H1 (cell line): ENCODE results near the gene PRPF39. TPM values are rescaled to one million over a fixed set of nuclear protein-coding genes. Genes with fewer than 3 reads are reported as not detected.

Source experiments
- CTCF ChIA-PET: fragments of 300-600 bp; sonication (Branson Sonifier 250); formaldehyde crosslinking; loops from one replicate; lab custom pipeline; 2021; ENCODE audit not compliant: partially characterized antibody; lab: Charles Lee
- POLR2A ChIA-PET: fragments of 300-600 bp; sonication (Branson Sonifier 250); formaldehyde crosslinking; loops from one replicate; lab custom pipeline; 2021; ENCODE audit warnings: inconsistent platforms; ENCODE audit not compliant: partially characterized antibody; lab: Charles Lee
- DNase-seq, 2 experiments: peaks; one replicate each; pipeline versions ENCODE4 v3.0.0 to v3.0.0-alpha.2; 2010 to 2022; ENCODE audit warnings: low spot score in 2 of 2, low read depth in 1 of 2, mixed read lengths in 1 of 2
- FAIRE-seq: peaks from 2 replicates; lab custom pipeline; 2011; peaks lifted over from hg19 to GRCh38; lab: Jason Lieb, UNC
- H2AFZ ChIP-seq: 2 replicates; pipeline ENCODE4 v1.8.1; 2012; ENCODE audit warnings: low read length, inconsistent platforms
- H2AK5ac ChIP-seq: 2 replicates; pipeline ENCODE4 v1.6.1; 2013; ENCODE audit warnings: low read depth, low read length
- H2BK120ac ChIP-seq: replicated peaks from 2 replicates; pipeline ENCODE3; 2013; ENCODE audit warnings: low read depth, low read length, inconsistent platforms
- H2BK12ac ChIP-seq: 2 replicates; pipeline ENCODE4 v1.6.1; 2013; ENCODE audit warnings: low read depth, low read length
- H2BK15ac ChIP-seq: 2 replicates; pipeline ENCODE4 v1.6.1; 2013; ENCODE audit warnings: low read length
- H2BK20ac ChIP-seq: 2 replicates; pipeline ENCODE4 v1.6.1; 2013; ENCODE audit warnings: low read length
- H2BK5ac ChIP-seq: 2 replicates; pipeline ENCODE4 v1.6.1; 2013; ENCODE audit warnings: low read depth, low read length
- H3K14ac ChIP-seq: 2 replicates; pipeline ENCODE4 v1.6.1; 2013; ENCODE audit warnings: inconsistent platforms; ENCODE audit not compliant: insufficient read length
- H3K18ac ChIP-seq: 2 replicates; pipeline ENCODE4 v1.6.1; 2013; ENCODE audit warnings: low read length; ENCODE audit errors: extremely low read depth
- H3K23ac ChIP-seq: 2 replicates; pipeline ENCODE4 v1.6.1; 2013; ENCODE audit warnings: inconsistent platforms; ENCODE audit not compliant: insufficient read length
- H3K23me2 ChIP-seq: 2 replicates; pipeline ENCODE4 v1.6.1; 2013; ENCODE audit warnings: low read depth, low read length
- H3K27ac ChIP-seq: 2 replicates; pipeline ENCODE4 v1.6.1; 2011; ENCODE audit warnings: low read depth, low read length, inconsistent platforms
- H3K27me3 ChIP-seq, 4 experiments: replicated peaks in 1 of 4; 1 replicate in 1 of 4; 2 replicates in 3 of 4; pipeline versions ENCODE4 v1.6.1 to v1.8.1; 2011 to 2013; ENCODE audit warnings: low read length in 3 of 4, mild to moderate bottlenecking in 3 of 4, inconsistent platforms in 2 of 4, mixed read lengths in 2 of 4, moderate library complexity in 1 of 4; ENCODE audit not compliant: control insufficient read depth in 3 of 4, insufficient read depth in 3 of 4; ENCODE audit errors: extremely low read depth in 1 of 4
- H3K36me3 ChIP-seq, 4 experiments: 2 replicates each; pipeline versions ENCODE4 v1.6.1 to v1.8.1; 2011 to 2013; ENCODE audit warnings: mild to moderate bottlenecking in 4 of 4, low read length in 3 of 4, moderate library complexity in 2 of 4, control low read depth in 1 of 4, inconsistent platforms in 1 of 4; ENCODE audit not compliant: insufficient read depth in 4 of 4, control insufficient read depth in 2 of 4
- H3K4ac ChIP-seq: replicated peaks from 2 replicates; pipeline ENCODE3; 2013; ENCODE audit warnings: low read length, low read depth, mixed read lengths, inconsistent platforms; ENCODE audit not compliant: insufficient read length
- H3K4me1 ChIP-seq, 4 experiments: replicated peaks in 1 of 4; 1 replicate in 1 of 4; 2 replicates in 3 of 4; pipeline versions ENCODE4 v1.6.1 to v1.8.1; 2011 to 2013; ENCODE audit warnings: low read length in 3 of 4, inconsistent platforms in 2 of 4, mixed read lengths in 1 of 4; ENCODE audit not compliant: insufficient read depth in 4 of 4, control insufficient read depth in 3 of 4
- H3K4me2 ChIP-seq, 2 experiments: 2 replicates each; pipeline versions ENCODE4 v1.6.1 to v1.8.1; 2011 to 2013; ENCODE audit warnings: low read depth in 2 of 2, low read length in 2 of 2, control low read depth in 1 of 2, inconsistent platforms in 1 of 2, mild to moderate bottlenecking in 1 of 2; ENCODE audit not compliant: insufficient read depth in 1 of 2
- H3K4me3 ChIP-seq, 4 experiments: fragments of 200-600, 300-600 bp in 1 of 4; sonication (generic), shearing (Covaris generic), sonication (Bioruptor Twin) in 1 of 4; 2 replicates each; pipeline versions ENCODE4 v1.5.1 to v1.8.1; 2011 to 2016; ENCODE audit warnings: low read length in 4 of 4, low read depth in 3 of 4, control low read depth in 2 of 4, inconsistent platforms in 2 of 4, mild to moderate bottlenecking in 2 of 4, mixed read lengths in 1 of 4, moderate library complexity in 1 of 4; ENCODE audit not compliant: insufficient read depth in 2 of 4; ENCODE audit errors: extremely low read depth in 1 of 4
- H3K56ac ChIP-seq: replicated peaks from 2 replicates; pipeline ENCODE3; 2013; ENCODE audit warnings: low read depth, mild to moderate bottlenecking, mixed read lengths, low read length, inconsistent platforms; ENCODE audit not compliant: insufficient read length
- H3K79me1 ChIP-seq: 2 replicates; pipeline ENCODE4 v1.6.1; 2013; ENCODE audit warnings: low read depth, low read length, control low read depth
- H3K79me2 ChIP-seq, 2 experiments: 2 replicates each; pipeline versions ENCODE4 v1.6.1 to v1.8.1; 2012 to 2013; ENCODE audit warnings: low read length in 2 of 2, mild to moderate bottlenecking in 2 of 2, inconsistent platforms in 1 of 2; ENCODE audit not compliant: insufficient read depth in 2 of 2, control insufficient read depth in 1 of 2
- H3K9ac ChIP-seq, 4 experiments: replicated peaks in 1 of 4; 1 replicate in 1 of 4; 2 replicates in 3 of 4; pipeline versions ENCODE4 v1.6.1 to v1.8.1; 2011 to 2013; ENCODE audit warnings: low read depth in 3 of 4, low read length in 3 of 4, control low read depth in 2 of 4, mild to moderate bottlenecking in 2 of 4, moderate library complexity in 2 of 4, inconsistent platforms in 1 of 4; ENCODE audit errors: extremely low read depth in 1 of 4
- H3K9me3 ChIP-seq, 2 experiments: 2 replicates each; pipeline versions ENCODE4 v1.6.1 to v1.8.1; 2012 to 2013; ENCODE audit warnings: mild to moderate bottlenecking in 2 of 2, moderate library complexity in 2 of 2, control low read depth in 1 of 2, inconsistent platforms in 1 of 2, low read depth in 1 of 2, low read length in 1 of 2, mixed read lengths in 1 of 2; ENCODE audit not compliant: insufficient read depth in 2 of 2
- H4K20me1 ChIP-seq, 2 experiments: replicated peaks in 1 of 2; 2 replicates each; pipeline versions ENCODE3 to v1.8.1; 2011 to 2013; ENCODE audit warnings: inconsistent platforms in 2 of 2, low read length in 2 of 2, mild to moderate bottlenecking in 1 of 2; ENCODE audit not compliant: insufficient read depth in 2 of 2, control insufficient read depth in 1 of 2
- H4K5ac ChIP-seq: 2 replicates; pipeline ENCODE4 v1.6.1; 2013; ENCODE audit warnings: low read length, low read depth, mixed read lengths, inconsistent platforms; ENCODE audit not compliant: insufficient read length
- H4K8ac ChIP-seq: 2 replicates; pipeline ENCODE4 v1.8.0; 2013; ENCODE audit warnings: mild to moderate bottlenecking, moderate library complexity, low read length, inconsistent platforms; ENCODE audit not compliant: insufficient read depth; ENCODE audit errors: extremely low read depth
- H4K91ac ChIP-seq: replicated peaks from 2 replicates; pipeline ENCODE3; 2013; ENCODE audit warnings: low read length, mixed read lengths, inconsistent platforms; ENCODE audit not compliant: insufficient read length
- ASH2L ChIP-seq: fragments of 200-600, 300-600 bp; sonication (generic); IDR thresholded peaks from one replicate; pipeline ENCODE4 v1.7.1; 2017; ENCODE audit warnings: low read length
- ATF2 ChIP-seq: IDR thresholded peaks from 2 replicates; pipeline ENCODE4 v1.6.1; 2012; ENCODE audit warnings: low read length, inconsistent platforms
- BACH1 ChIP-seq: IDR thresholded peaks from 2 replicates; pipeline ENCODE4 v1.6.1; 2012; ENCODE audit warnings: low read length, improper control_type of control experiment
- FOSL1 ChIP-seq: IDR thresholded peaks from 2 replicates; pipeline ENCODE4 v1.6.1; 2011; ENCODE audit warnings: mild to moderate bottlenecking, low read depth, low read length, moderate library complexity; ENCODE audit not compliant: insufficient read depth
- JUND ChIP-seq: IDR thresholded peaks from 2 replicates; pipeline ENCODE4 v1.6.1; 2011; ENCODE audit warnings: mild to moderate bottlenecking, improper control_type of control experiment, low read length
- RAD21 ChIP-seq, 2 experiments: IDR thresholded peaks in 1 of 2; conservative IDR thresholded peaks in 1 of 2; 2 replicates each; pipeline ENCODE4 v1.6.1; 2011; ENCODE audit warnings: low read depth in 2 of 2, low read length in 2 of 2, improper control_type of control experiment in 1 of 2, inconsistent platforms in 1 of 2, mild to moderate bottlenecking in 1 of 2, moderate library complexity in 1 of 2
- RFX5 ChIP-seq: IDR thresholded peaks from 2 replicates; pipeline ENCODE4 v1.6.1; 2011; ENCODE audit warnings: low read depth, low read length, improper control_type of control experiment, borderline replicate concordance
- SIX5 ChIP-seq: IDR thresholded peaks from 2 replicates; pipeline ENCODE4 v1.6.1; 2011; ENCODE audit warnings: mild to moderate bottlenecking, low read depth, low read length
- SP1 ChIP-seq: IDR thresholded peaks from 2 replicates; pipeline ENCODE4 v1.6.1; 2011; ENCODE audit warnings: low read depth, low read length
- SRF ChIP-seq: IDR thresholded peaks from 2 replicates; pipeline ENCODE4 v1.6.1; 2011; ENCODE audit warnings: mild to moderate bottlenecking, low read depth, low read length, moderate library complexity
- TAF1 ChIP-seq: IDR thresholded peaks from 2 replicates; pipeline ENCODE4 v1.6.1; 2011; ENCODE audit warnings: mild to moderate bottlenecking, low read depth, low read length
- TEAD4 ChIP-seq: IDR thresholded peaks from 2 replicates; pipeline ENCODE4 v1.6.1; 2012; ENCODE audit warnings: low read depth, low read length, inconsistent platforms, mixed read lengths
- YY1 ChIP-seq: IDR thresholded peaks from 2 replicates; pipeline ENCODE4 v1.6.1; 2011; ENCODE audit warnings: low read depth, mild to moderate bottlenecking, low read length
- WGBS, 2 experiments: shearing (Covaris generic) in 1 of 2; methylation state at CpG; one replicate each; pipeline versions ENCODE4 v1.1.6 to v1.1.7; 2013 to 2015; ENCODE audit warnings: low lambda C conversion rate in 2 of 2, mixed read lengths in 2 of 2, inconsistent platforms in 1 of 2, low coverage in 1 of 2, missing lambda C conversion rate in 1 of 2; ENCODE audit not compliant: insufficient replicate concordance in 2 of 2, insufficient coverage in 1 of 2, insufficient read length in 1 of 2; ENCODE audit errors: extremely low coverage in 1 of 2, missing lambda C conversion rate in 1 of 2; 5-methylcytosine and 5-hydroxymethylcytosine counted together
- polyA plus RNA-seq, 7 experiments: library from polyadenylated mRNA; depleted of rRNA in 3 of 7; stranded (reverse) in 5 of 7; unstranded in 2 of 7; fragments of >200 nt in 5 of 7; fragments of 200-250 nt in 2 of 7; gene quantifications; 1 replicate in 5 of 7; 2 replicates in 1 of 7; 4 replicates in 1 of 7; pipeline versions ENCODE4 v1.2.1 to v1.2.3, GENCODE V29; 2011 to 2013; ENCODE audit warnings: missing spikeins in 2 of 7, mixed read lengths in 2 of 7
- total RNA-seq: library from RNA; stranded (reverse); fragmentation: NEBNext Ultra II Directional; extraction: Animal tissue kit (Norgen Biotek cat#: 25700); gene quantifications from 2 replicates; pipeline ENCODE4 v1.2.1, GENCODE V29; 2021

The PRPF39 gene
- total and polyA plus RNA-seq, 2 of the 8 experiments (the other 6 are each of a cell fraction or from before 2014, with no cell fraction given): 22.4 to 43.3 TPM

GRCh38 chr14:45104561-45104960 lies 20.6 kb downstream of the PRPF39 start:
- Histone ChIP-seq H3K4me1 (no peaks in the 10 kb centered on the region), H2AK5ac (no peak overlapping the region), H2BK15ac (no peak overlapping the region), H3K4me3 (no peak overlapping the region), H3K23me2 (no peaks in the 10 kb centered on the region; the same call in 1 of the 2 replicates), H3K4ac (no peak overlapping the region), H4K5ac (no peak overlapping the region), H3K79me2 (no peaks in the 10 kb centered on the region), H4K8ac (no peak overlapping the region), H3K9me3 (no peaks in the 10 kb centered on the region), H4K20me1 (no peaks in the 10 kb centered on the region), H3K14ac (no peak overlapping the region), H2BK20ac (no peak overlapping the region), H3K23ac (no peak overlapping the region), H2AFZ (no peak overlapping the region), H3K79me1 (no peaks in the 10 kb centered on the region), H2BK120ac (no peak overlapping the region), H3K56ac (no peak overlapping the region), H4K91ac (no peak overlapping the region), H3K18ac (no peak overlapping the region), H3K36me3 (peaks cover 6 to 71% (median 20%) of the 10 kb centered on the region in 4 experiments), H3K27me3 (no peaks in the 10 kb centered on the region), H3K4me2 (no peak overlapping the region), H3K27ac (no peak overlapping the region), H2BK12ac (no peak overlapping the region), H3K9ac (no peak overlapping the region), H2BK5ac (no peak overlapping the region)
- POLR2A ChIA-PET: no interaction called here
- DNase-seq: no peak
- no peak for FAIRE-seq
- CTCF ChIA-PET: interaction anchor here (0.9 to 1.1 kb wide), 2 partner anchors 88 to 191 kb away, joined by 3 to 4 read pairs; no protein-coding TSS in a partner anchor
- no peak for TF ChIP-seq RFX5
- TF ChIP-seq SIX5: no peak
- TF ChIP-seq TEAD4: no peak
- no peak for TF ChIP-seq FOSL1
- no peak for TF ChIP-seq ASH2L
- no peak for TF ChIP-seq JUND
- no peak for TF ChIP-seq BACH1
- no peak for TF ChIP-seq SP1
- no peak for TF ChIP-seq YY1
- no peak for TF ChIP-seq TAF1
- no peak for TF ChIP-seq RAD21 (IDR thresholded peaks at IDR 0.05 in 1 of 2, conservative IDR thresholded peaks at IDR 0.05 in 1 of 2; ENCODE audit: low read depth in 2 of 2, low read length in 2 of 2)
- no peak for TF ChIP-seq SRF
- no peak for TF ChIP-seq ATF2
- WGBS, 2 experiments: 90 to 100% methylated on average over 1 of the region's 1 CpG
